Measurements from ENCODE around the gene AQP12B. TPM values are rescaled to one million over a fixed set of nuclear protein-coding genes. Genes with fewer than 3 reads are reported as not detected.
"Not testable (repeated sequence)": the region's sequence is repeated elsewhere in the genome, so short reads cannot be mapped to it uniquely, and the experiment has no call there.

The AQP12B gene
- total RNA-seq, 1 donor from 2014 or later, result not detected

DNA sequence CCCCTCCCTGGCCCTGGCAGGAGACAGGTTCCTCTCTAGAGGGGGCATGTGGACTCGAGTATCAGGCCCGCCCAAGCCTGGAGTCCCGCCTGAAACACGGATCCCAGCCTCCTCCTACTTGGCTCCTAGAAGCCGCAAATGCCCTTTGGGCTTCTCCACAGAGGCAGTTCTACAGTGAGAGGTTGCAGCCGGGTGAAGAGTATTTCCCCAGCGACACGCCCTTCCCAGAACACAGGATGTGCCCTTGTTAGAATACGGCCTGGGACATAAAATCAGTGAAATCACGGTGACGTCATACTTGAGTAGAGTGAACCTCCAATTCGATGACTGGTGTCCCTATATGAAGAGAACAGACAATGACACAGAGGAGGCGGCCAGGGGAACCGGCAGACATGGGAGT is 4.6 kb downstream of the AQP12B start:
- intact Hi-C loops (cut with micrococcal nuclease); H3K27ac ChIP-seq (replicated peaks); H3K9me3 ChIP-seq (replicated peaks); DNase-seq; H3K36me3 ChIP-seq; H3K4me1 ChIP-seq; H3K4me3 ChIP-seq: not testable (repeated sequence)
- H3K27me3 ChIP-seq (ENCODE audit: low read depth), result peaks cover 12% of the 10 kb centered on the region

DNA sequence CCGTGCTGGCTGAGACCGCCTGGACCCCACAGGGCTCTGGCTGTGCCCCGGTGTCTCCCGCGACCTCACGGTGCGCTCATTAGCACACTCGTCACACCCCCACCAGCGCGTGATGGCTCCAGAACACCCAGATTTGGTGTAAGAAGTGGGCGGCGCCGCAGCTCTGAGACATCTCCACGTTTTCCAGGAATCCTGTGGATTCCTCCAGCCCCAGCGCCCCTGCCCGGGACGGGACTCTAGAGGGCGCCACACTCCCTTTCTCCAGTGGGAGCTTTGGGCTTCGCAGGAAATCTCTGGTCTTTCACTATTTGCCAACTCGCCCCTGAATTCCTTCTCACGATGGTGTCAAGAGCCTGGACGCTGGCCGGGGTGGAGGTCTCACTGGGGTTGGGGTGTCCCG is 7.3 kb downstream of the AQP12B start:
- H3K4me1 ChIP-seq; DNase-seq; H3K4me3 ChIP-seq; intact Hi-C loops (cut with micrococcal nuclease); H3K27ac ChIP-seq (replicated peaks); H3K36me3 ChIP-seq; H3K9me3 ChIP-seq (replicated peaks): not testable (repeated sequence)
- H3K27me3 ChIP-seq (ENCODE audit: low read depth), result peaks cover 39% of the 10 kb centered on the region

DNA sequence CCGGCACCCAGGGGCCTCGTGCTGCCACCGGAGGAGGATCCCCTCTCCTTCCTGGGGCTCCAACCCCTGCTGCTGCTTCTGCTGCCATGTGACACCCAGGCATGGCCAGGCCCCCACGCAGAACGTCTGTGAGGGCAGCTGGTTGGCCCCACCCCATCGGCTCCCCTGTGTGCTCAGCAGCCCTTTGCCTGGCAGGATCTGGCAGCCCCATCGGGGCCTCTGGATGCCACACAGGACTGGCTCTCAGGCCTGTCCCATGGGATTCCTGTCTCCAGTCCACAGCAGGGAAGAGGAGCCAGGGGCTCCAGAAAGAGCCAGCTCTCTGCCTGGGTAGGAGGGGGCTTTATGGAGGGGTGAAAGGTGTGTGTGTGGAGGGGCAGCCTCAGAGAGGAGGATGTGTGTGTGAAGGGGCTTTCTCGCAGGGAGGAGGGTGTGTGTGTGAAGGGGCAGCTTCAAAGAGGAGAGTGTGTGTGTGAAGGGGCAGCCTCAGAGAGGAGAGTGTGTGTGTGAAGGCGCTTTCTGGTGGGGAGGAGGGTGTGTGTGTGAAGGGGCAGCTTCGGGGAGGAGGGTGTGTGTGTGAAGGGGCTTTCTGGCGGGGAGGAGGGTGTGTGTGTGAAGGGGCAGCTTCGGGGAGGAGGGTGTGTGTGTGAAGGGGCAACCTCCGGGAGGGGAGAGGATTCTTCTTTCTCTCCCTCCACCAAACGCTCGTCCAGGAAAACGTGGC is 8.1 kb downstream of the AQP12B start:
- H3K9me3 ChIP-seq (replicated peaks); DNase-seq; H3K4me3 ChIP-seq; H3K4me1 ChIP-seq; intact Hi-C loops (cut with micrococcal nuclease); H3K27ac ChIP-seq (replicated peaks); H3K36me3 ChIP-seq: not testable (repeated sequence)
- peaks cover 40% of the 10 kb centered on the region for H3K27me3 ChIP-seq (ENCODE audit: low read depth)

DNA sequence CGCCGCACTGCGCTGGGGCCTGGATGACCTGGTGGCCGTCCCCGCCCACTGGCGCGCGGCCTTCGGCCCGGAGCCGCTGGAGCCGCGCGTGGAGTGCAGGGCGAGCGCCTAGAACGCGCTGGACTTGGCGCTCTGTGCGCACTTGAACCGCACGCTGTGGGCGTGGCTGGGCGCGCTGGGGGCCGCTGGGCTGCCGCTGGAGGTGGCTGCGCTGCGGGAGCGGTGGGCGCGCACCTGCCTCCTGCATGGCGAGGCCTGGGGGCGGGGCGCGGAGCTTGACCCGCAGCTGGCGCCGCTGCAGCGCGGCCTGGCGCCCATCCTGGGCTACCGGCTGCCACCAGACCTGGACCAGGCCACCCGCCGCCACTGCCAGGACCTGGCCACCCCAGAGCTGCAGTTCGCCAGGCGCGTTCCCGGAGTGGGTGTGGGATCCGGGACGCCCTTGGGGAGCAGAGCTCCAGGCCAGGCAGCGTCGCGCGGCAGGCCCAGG is 9.9 kb downstream of the AQP12B start:
- H3K27ac ChIP-seq (replicated peaks), result no peak overlapping the region
- intact Hi-C loops (cut with micrococcal nuclease), result no loop called here
- H3K4me1 ChIP-seq, result no peaks in the 10 kb centered on the region
- DNase-seq, result no peak
- peaks cover 44% of the 10 kb centered on the region for H3K27me3 ChIP-seq (ENCODE audit: low read depth)
- TF ChIP-seq, protein P1, sequence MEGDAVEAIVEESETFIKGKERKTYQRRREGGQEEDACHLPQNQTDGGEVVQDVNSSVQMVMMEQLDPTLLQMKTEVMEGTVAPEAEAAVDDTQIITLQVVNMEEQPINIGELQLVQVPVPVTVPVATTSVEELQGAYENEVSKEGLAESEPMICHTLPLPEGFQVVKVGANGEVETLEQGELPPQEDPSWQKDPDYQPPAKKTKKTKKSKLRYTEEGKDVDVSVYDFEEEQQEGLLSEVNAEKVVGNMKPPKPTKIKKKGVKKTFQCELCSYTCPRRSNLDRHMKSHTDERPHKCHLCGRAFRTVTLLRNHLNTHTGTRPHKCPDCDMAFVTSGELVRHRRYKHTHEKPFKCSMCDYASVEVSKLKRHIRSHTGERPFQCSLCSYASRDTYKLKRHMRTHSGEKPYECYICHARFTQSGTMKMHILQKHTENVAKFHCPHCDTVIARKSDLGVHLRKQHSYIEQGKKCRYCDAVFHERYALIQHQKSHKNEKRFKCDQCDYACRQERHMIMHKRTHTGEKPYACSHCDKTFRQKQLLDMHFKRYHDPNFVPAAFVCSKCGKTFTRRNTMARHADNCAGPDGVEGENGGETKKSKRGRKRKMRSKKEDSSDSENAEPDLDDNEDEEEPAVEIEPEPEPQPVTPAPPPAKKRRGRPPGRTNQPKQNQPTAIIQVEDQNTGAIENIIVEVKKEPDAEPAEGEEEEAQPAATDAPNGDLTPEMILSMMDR (IDR thresholded peaks at IDR 0.05; ENCODE audit: borderline replicate concordance), result no peak
- H3K36me3 ChIP-seq, result no peaks in the 10 kb centered on the region
- H3K9me3 ChIP-seq (replicated peaks), result no peaks in the 10 kb centered on the region
- peak overlapping the region; percentile 48 for H3K4me3 ChIP-seq

DNA sequence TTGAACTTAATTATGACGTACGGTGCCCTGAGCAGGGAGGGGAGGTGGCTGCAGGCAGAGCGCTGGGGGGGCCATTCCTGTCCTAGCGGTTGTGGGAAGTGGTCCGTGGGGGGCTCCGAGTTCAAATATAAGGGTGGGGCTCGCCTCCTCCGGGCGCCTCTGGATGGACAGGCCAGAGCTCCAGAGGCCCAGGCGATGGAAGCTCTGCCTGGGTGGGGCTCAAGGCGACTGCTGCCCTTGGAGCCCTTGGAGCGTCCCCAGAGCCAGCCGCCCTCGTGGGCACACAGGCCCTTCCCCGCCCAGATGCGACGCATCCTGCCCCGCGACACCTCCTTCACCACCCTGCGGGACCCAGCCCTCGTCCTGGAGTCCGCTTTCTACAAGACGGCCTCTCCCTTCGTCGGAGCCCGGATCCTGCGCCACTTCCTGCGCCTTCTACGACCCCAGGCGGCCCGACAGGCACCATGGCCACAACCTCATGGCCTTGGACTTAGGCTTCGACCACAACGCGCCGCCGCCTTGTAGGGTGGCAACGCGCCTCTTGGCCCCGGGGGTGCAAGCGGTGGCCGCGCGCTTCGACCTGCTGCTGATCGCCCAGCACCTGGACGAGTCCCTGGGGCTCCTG is 10.5 kb downstream of the AQP12B start:
- no peak overlapping the region for H3K27ac ChIP-seq (replicated peaks)
- H3K4me3 ChIP-seq, result peak overlapping the region; percentile 48
- no peaks in the 10 kb centered on the region for H3K36me3 ChIP-seq
- TF ChIP-seq, protein P1 (IDR thresholded peaks at IDR 0.05; ENCODE audit: borderline replicate concordance), result no peak
- H3K9me3 ChIP-seq (replicated peaks), result no peaks in the 10 kb centered on the region
- DNase-seq, result no peak
- H3K27me3 ChIP-seq (ENCODE audit: low read depth), result peaks cover 50% of the 10 kb centered on the region
- H3K4me1 ChIP-seq, result no peaks in the 10 kb centered on the region
- intact Hi-C loops (cut with micrococcal nuclease), result no loop called here

DNA sequence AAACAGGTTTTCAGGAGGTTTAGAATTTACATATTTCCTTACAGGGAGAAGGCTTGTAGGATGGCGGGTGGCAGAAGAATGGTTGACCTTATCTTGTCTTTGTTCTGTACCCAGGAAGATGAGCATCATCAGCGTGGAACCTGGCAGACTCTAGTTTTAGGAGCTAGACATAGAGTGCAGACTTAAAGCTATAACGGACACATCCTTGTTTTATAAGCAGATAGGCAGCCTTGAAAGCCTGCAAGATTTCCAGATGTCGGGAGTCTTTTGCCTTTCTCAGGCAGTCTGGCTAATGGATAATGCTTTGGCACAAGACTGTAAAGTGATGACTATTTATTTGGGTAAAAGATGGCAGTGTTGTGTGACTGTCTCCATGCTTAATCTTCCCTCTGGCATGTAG is 11.7 kb downstream of the AQP12B start:
- TF ChIP-seq, protein P1 (IDR thresholded peaks at IDR 0.05; ENCODE audit: borderline replicate concordance), result no peak
- Histone ChIP-seq H3K27ac (replicated peaks) (no peak overlapping the region), H3K4me1 (no peaks in the 10 kb centered on the region), H3K4me3 (no peak overlapping the region), H3K9me3 (replicated peaks) (no peaks in the 10 kb centered on the region), H3K27me3 (ENCODE audit: low read depth) (peaks cover 62% of the 10 kb centered on the region), H3K36me3 (no peaks in the 10 kb centered on the region)
- intact Hi-C loops (cut with micrococcal nuclease), result no loop called here
- DNase-seq, result no peak

DNA sequence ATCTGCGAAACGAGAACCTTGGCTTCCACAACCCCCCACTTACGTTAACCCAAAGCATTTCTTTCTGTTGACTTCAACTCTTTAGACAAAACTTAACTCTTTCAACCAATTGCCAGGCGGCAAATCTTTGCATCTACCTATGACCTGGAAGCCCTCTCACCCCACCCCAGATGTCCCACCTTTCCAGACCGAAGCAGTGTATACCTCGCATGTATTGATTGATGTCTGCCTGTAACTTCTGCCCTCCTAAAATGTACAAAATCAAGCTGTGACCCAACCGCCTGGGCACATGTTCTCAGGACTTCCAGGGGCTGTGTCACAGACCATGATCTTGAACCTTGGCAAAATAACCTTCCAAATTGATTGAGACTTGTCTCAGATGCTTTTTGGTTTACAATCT is 12.3 kb downstream of the AQP12B start:
- H3K4me3 ChIP-seq, result no peak overlapping the region
- H3K27me3 ChIP-seq (ENCODE audit: low read depth), result peaks cover 67% of the 10 kb centered on the region
- no peak for DNase-seq
- intact Hi-C loops (cut with micrococcal nuclease), result no loop called here
- H3K9me3 ChIP-seq (replicated peaks), result peaks cover 3% of the 10 kb centered on the region
- TF ChIP-seq, protein P1 (IDR thresholded peaks at IDR 0.05; ENCODE audit: borderline replicate concordance), result no peak
- no peaks in the 10 kb centered on the region for H3K36me3 ChIP-seq
- no peak overlapping the region for H3K27ac ChIP-seq (replicated peaks)
- H3K4me1 ChIP-seq, result no peaks in the 10 kb centered on the region

Data from left ventricle myocardium inferior (tissue), 1 donor.